ENCODE data around the gene NME7. TPM values are rescaled to one million over a fixed set of nuclear protein-coding genes. Genes with fewer than 3 reads are reported as not detected.

NME7 gene
- total RNA-seq, 1 experiment from 2014 or later: 13.2 TPM

GRCh38 chr1:169141356-169141755 lies 226.2 kb downstream of the NME7 start:
- no peak overlapping the region for H3K14ac ChIP-seq (ENCODE audit: insufficient read depth, low read length)
- no peaks in the 10 kb centered on the region for H3K9me3 Mint-ChIP-seq
- H2BK12ac ChIP-seq (ENCODE audit: insufficient read length, low read depth, low read length): no peak overlapping the region
- H3K27ac Mint-ChIP-seq: no peak overlapping the region
- H3K79me2 ChIP-seq (ENCODE audit: insufficient read depth, low read length): no peaks in the 10 kb centered on the region
- no peaks in the 10 kb centered on the region for H3K9me3 ChIP-seq (ENCODE audit: control insufficient read depth, low read depth, low read length)
- no peaks in the 10 kb centered on the region for H3K23me2 ChIP-seq (ENCODE audit: insufficient read length, low read depth, low read length, poor library complexity, severe bottlenecking)
- H3K4ac ChIP-seq (ENCODE audit: low read depth, low read length): no peak overlapping the region
- H2BK20ac ChIP-seq (ENCODE audit: low read depth, low read length, poor library complexity, severe bottlenecking): no peak overlapping the region
- no peaks in the 10 kb centered on the region for H3K4me1 ChIP-seq (ENCODE audit: insufficient read depth, low read length)
- H2BK5ac ChIP-seq (ENCODE audit: insufficient read length, low read length): no peak overlapping the region
- no peak overlapping the region for H3K18ac ChIP-seq (ENCODE audit: insufficient read length, low read depth, low read length)
- no peak overlapping the region for H3K9ac ChIP-seq (ENCODE audit: extremely low read depth, insufficient read length, low read length)
- no peaks in the 10 kb centered on the region for H3K27me3 ChIP-seq (ENCODE audit: insufficient read depth, low read length)
- no peak overlapping the region for H2AFZ ChIP-seq (ENCODE audit: low read length)
- no peak overlapping the region for H3K4me2 ChIP-seq (ENCODE audit: insufficient read depth, insufficient read length, low read length)
- H3K79me1 ChIP-seq (ENCODE audit: insufficient read depth, low read depth, low read length, poor library complexity, severe bottlenecking): no peaks in the 10 kb centered on the region
- H2AK5ac ChIP-seq (ENCODE audit: insufficient read length, low read length): no peak overlapping the region
- no peak overlapping the region for H3K4me3 Mint-ChIP-seq
- no peak overlapping the region for H3K56ac ChIP-seq (ENCODE audit: insufficient read length, low read depth, low read length)
- DNase-seq: no peak
- no peak overlapping the region for H2BK15ac ChIP-seq (ENCODE audit: low read depth, low read length)
- TF ChIP-seq, protein P1, sequence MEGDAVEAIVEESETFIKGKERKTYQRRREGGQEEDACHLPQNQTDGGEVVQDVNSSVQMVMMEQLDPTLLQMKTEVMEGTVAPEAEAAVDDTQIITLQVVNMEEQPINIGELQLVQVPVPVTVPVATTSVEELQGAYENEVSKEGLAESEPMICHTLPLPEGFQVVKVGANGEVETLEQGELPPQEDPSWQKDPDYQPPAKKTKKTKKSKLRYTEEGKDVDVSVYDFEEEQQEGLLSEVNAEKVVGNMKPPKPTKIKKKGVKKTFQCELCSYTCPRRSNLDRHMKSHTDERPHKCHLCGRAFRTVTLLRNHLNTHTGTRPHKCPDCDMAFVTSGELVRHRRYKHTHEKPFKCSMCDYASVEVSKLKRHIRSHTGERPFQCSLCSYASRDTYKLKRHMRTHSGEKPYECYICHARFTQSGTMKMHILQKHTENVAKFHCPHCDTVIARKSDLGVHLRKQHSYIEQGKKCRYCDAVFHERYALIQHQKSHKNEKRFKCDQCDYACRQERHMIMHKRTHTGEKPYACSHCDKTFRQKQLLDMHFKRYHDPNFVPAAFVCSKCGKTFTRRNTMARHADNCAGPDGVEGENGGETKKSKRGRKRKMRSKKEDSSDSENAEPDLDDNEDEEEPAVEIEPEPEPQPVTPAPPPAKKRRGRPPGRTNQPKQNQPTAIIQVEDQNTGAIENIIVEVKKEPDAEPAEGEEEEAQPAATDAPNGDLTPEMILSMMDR (conservative IDR thresholded peaks at IDR 0.05): no peak
- no peaks in the 10 kb centered on the region for H3K27me3 Mint-ChIP-seq (ENCODE audit: low read depth)
- H3T11ph ChIP-seq (ENCODE audit: low read length): no peak overlapping the region
- H4K5ac ChIP-seq (ENCODE audit: insufficient read length, low read depth, low read length): no peak overlapping the region
- peaks cover 7 to 10% of the 10 kb centered on the region in 2 experiments for H3K4me1 Mint-ChIP-seq
- H4K91ac ChIP-seq (ENCODE audit: insufficient read length, low read depth, low read length): no peak overlapping the region
- no peak overlapping the region for H4K8ac ChIP-seq (replicated peaks; ENCODE audit: insufficient read length, low read depth, low read length)
- H2BK120ac ChIP-seq (ENCODE audit: low read depth, low read length, poor library complexity, severe bottlenecking): no peak overlapping the region
- no peaks in the 10 kb centered on the region for H3K36me3 Mint-ChIP-seq (ENCODE audit: insufficient read depth in 1 of 3, low read depth in 3 of 3)
- no peaks in the 10 kb centered on the region for H4K20me1 ChIP-seq (ENCODE audit: control insufficient read depth, insufficient read depth, insufficient read length)
- H3K27ac ChIP-seq (ENCODE audit: insufficient read length, low read depth, low read length): no peak overlapping the region
- no CpG with 5 or more reads among the region's 3 CpGs for WGBS (ENCODE audit: extremely low coverage, insufficient read length, low lambda C conversion rate)
- no peak overlapping the region for H3K23ac ChIP-seq (ENCODE audit: insufficient read length, low read depth, low read length)

Measured in H9 (cell line).